Activated CD4-positive, alpha-beta T cell treated with anti-CD3 and anti-CD28 coated beads, Interleukin-2, amount 10 ng/mL, durations not matched to agents 24 days and 14 days (primary cell): ENCODE results near the gene GATA2. TPM values are rescaled to one million over a fixed set of nuclear protein-coding genes. Genes with fewer than 3 reads are reported as not detected.

Source experiments
- DNase-seq: peaks from one replicate; pipeline ENCODE4 v3.0.0; 2022
- H3K27ac Mint-ChIP-seq: one replicate; pipeline ENCODE4 v1.8.0; 2022; ENCODE audit warnings: mild to moderate bottlenecking, mixed read lengths
- H3K27me3 Mint-ChIP-seq: one replicate; pipeline ENCODE4 v1.8.0; 2022; ENCODE audit warnings: mixed read lengths
- H3K36me3 Mint-ChIP-seq: one replicate; pipeline ENCODE4 v1.8.0; 2022; ENCODE audit warnings: low read depth, mild to moderate bottlenecking, mixed read lengths
- H3K4me1 Mint-ChIP-seq: one replicate; pipeline ENCODE4 v1.8.0; 2021; ENCODE audit warnings: mixed read lengths
- H3K4me3 Mint-ChIP-seq: one replicate; pipeline ENCODE4 v1.8.0; 2022; ENCODE audit warnings: mild to moderate bottlenecking, moderate library complexity, mixed read lengths
- H3K9me3 Mint-ChIP-seq: one replicate; pipeline ENCODE4 v1.8.0; 2021; ENCODE audit warnings: mixed read lengths
- intact Hi-C: fragments of 100-400 bp; cut with micrococcal nuclease; formaldehyde crosslinking; loops from one replicate; pipeline ENCODE4 v1.15.1; 2023
- total RNA-seq: library from RNA; stranded (reverse); gene quantifications from 2 replicates; pipeline ENCODE4 v1.2.3, GENCODE V29; 2022

GATA2 gene
- total RNA-seq, 1 donor from 2014 or later, result not detected

- Mint-ChIP-seq H3K27me3 (peaks cover 52% of the 10 kb centered on the region), H3K36me3 (no peaks in the 10 kb centered on the region), H3K4me1 (peaks cover 5% of the 10 kb centered on the region), H3K27ac (no peak overlapping the region), H3K4me3 (no peak overlapping the region), H3K9me3 (no peaks in the 10 kb centered on the region)
- intact Hi-C loops, result no loop called here
- DNase-seq, result no peak
Measured at GRCh38 chr3:128431803-128432300, 61.1 kb downstream of the GATA2 start.

GRCh38 chr3:128430731-128431130 lies 62.3 kb downstream of the GATA2 start:
- DNase-seq, result no peak
- H3K27ac Mint-ChIP-seq, result no peak overlapping the region
- no peaks in the 10 kb centered on the region for H3K9me3 Mint-ChIP-seq
- no peaks in the 10 kb centered on the region for H3K36me3 Mint-ChIP-seq
- no peak overlapping the region for H3K4me3 Mint-ChIP-seq
- peaks cover 43% of the 10 kb centered on the region for H3K27me3 Mint-ChIP-seq
- intact Hi-C loops, result no loop called here
- H3K4me1 Mint-ChIP-seq, result peaks cover 5% of the 10 kb centered on the region

GRCh38 chr3:128430301-128430700 lies 62.7 kb downstream of the GATA2 start:
- Mint-ChIP-seq H3K4me1 (peaks cover 5% of the 10 kb centered on the region), H3K36me3 (no peaks in the 10 kb centered on the region), H3K9me3 (no peaks in the 10 kb centered on the region), H3K27me3 (peaks cover 42% of the 10 kb centered on the region), H3K4me3 (no peak overlapping the region), H3K27ac (no peak overlapping the region)
- DNase-seq, result no peak
- intact Hi-C loops, result no loop called here

GRCh38 chr3:128429751-128430150 lies 63.2 kb downstream of the GATA2 start:
- Mint-ChIP-seq H3K27ac (no peak overlapping the region), H3K27me3 (peaks cover 39% of the 10 kb centered on the region), H3K9me3 (no peaks in the 10 kb centered on the region), H3K4me1 (peaks cover 5% of the 10 kb centered on the region), H3K36me3 (no peaks in the 10 kb centered on the region), H3K4me3 (no peak overlapping the region)
- intact Hi-C loops, result no loop called here
- DNase-seq, result no peak

Other genes starting within 250 kb of the GATA2 start
- gene DNAJB8, start 26.3 kb downstream of the GATA2 start, total RNA-seq, result not detected in 2 replicates
- gene RPN1, start 157.6 kb upstream of the GATA2 start, total RNA-seq, result 192 and 194 TPM in 2 replicates
- 338 and 361 TPM in 2 replicates for gene RAB7A, start 233.0 kb upstream of the GATA2 start, total RNA-seq